Activated T-cell treated with anti-CD3 and anti-CD28 coated beads, Interleukin-2, amount 50 U/mL, for 24 hours (primary cell): ENCODE data around the gene PTX4.
"Not testable (repeated sequence)": the region's sequence is repeated elsewhere in the genome, so short reads cannot be mapped to it uniquely, and the experiment has no call there.

ENCODE experiments used
- DNase-seq: peaks from one replicate; pipeline ENCODE4 v3.0.0-alpha.2; 2020
- H3K27ac Mint-ChIP-seq: 2 replicates; pipeline ENCODE4 v1.8.0; 2020; ENCODE audit warnings: mild to moderate bottlenecking, mixed read lengths
- H3K27me3 Mint-ChIP-seq: 2 replicates; pipeline ENCODE4 v1.8.0; 2020; ENCODE audit warnings: mixed read lengths
- H3K36me3 Mint-ChIP-seq: 2 replicates; pipeline ENCODE4 v1.8.0; 2020; ENCODE audit warnings: low read depth, mixed read lengths
- H3K4me1 Mint-ChIP-seq: 2 replicates; pipeline ENCODE4 v1.8.0; 2020; ENCODE audit warnings: low read depth, mixed read lengths
- H3K4me3 Mint-ChIP-seq: 2 replicates; pipeline ENCODE4 v1.8.0; 2020; ENCODE audit warnings: mild to moderate bottlenecking, moderate library complexity, mixed read lengths
- H3K9me3 Mint-ChIP-seq: 2 replicates; pipeline ENCODE4 v1.8.0; 2020; ENCODE audit warnings: mixed read lengths

The PTX4 gene

GRCh38 chr16:1469693-1470201 is 19.0 kb downstream of the PTX4 start:
- H3K27ac Mint-ChIP-seq: peak overlapping the region; percentile 68
- DNase-seq: no peak
- no peak overlapping the region for H3K4me3 Mint-ChIP-seq
- peaks cover 35% of the 10 kb centered on the region for H3K4me1 Mint-ChIP-seq
- H3K36me3 Mint-ChIP-seq: peaks cover 4% of the 10 kb centered on the region
- no peaks in the 10 kb centered on the region for H3K9me3 Mint-ChIP-seq
- no peaks in the 10 kb centered on the region for H3K27me3 Mint-ChIP-seq

GRCh38 chr16:1469141-1469540 is 19.6 kb downstream of the PTX4 start:
- H3K4me3 Mint-ChIP-seq: not testable (repeated sequence)

GRCh38 chr16:1468426-1468810 is 20.3 kb downstream of the PTX4 start:
- Mint-ChIP-seq H3K27ac (no peak overlapping the region), H3K9me3 (no peaks in the 10 kb centered on the region), H3K4me1 (peaks cover 30% of the 10 kb centered on the region), H3K36me3 (peaks cover 11% of the 10 kb centered on the region), H3K4me3 (no peak overlapping the region), H3K27me3 (no peaks in the 10 kb centered on the region)
- DNase-seq: no peak

More at GRCh38 chr16:1469141-1469540, 19.6 kb downstream of the PTX4 start:
- H3K27ac Mint-ChIP-seq, DNase-seq, H3K9me3 Mint-ChIP-seq, H3K27me3 Mint-ChIP-seq, H3K36me3 Mint-ChIP-seq: not testable (repeated sequence)
- H3K4me1 Mint-ChIP-seq: peaks cover 34% of the 10 kb centered on the region

- H3K27me3 Mint-ChIP-seq: no peaks in the 10 kb centered on the region
- H3K4me3 Mint-ChIP-seq: no peak overlapping the region
- no peak overlapping the region for H3K27ac Mint-ChIP-seq
- H3K9me3 Mint-ChIP-seq: no peaks in the 10 kb centered on the region
- H3K36me3 Mint-ChIP-seq: peaks cover 19% of the 10 kb centered on the region
- DNase-seq: no peak
- peaks cover 21% of the 10 kb centered on the region for H3K4me1 Mint-ChIP-seq
These were observed 21.7 kb downstream of the PTX4 start for GRCh38 chr16:1466968-1467521.

GRCh38 chr16:1466054-1466453 is 22.7 kb downstream of the PTX4 start:
- no peak overlapping the region for H3K4me3 Mint-ChIP-seq
- no peaks in the 10 kb centered on the region for H3K27me3 Mint-ChIP-seq
- H3K36me3 Mint-ChIP-seq: peaks cover 23% of the 10 kb centered on the region
- H3K27ac Mint-ChIP-seq: no peak overlapping the region
- H3K9me3 Mint-ChIP-seq: no peaks in the 10 kb centered on the region
- peaks cover 12% of the 10 kb centered on the region for H3K4me1 Mint-ChIP-seq
- no peak for DNase-seq

GRCh38 chr16:1465567-1465915 is 23.2 kb downstream of the PTX4 start:
- H3K4me3 Mint-ChIP-seq: no peak overlapping the region
- no peaks in the 10 kb centered on the region for H3K27me3 Mint-ChIP-seq
- H3K36me3 Mint-ChIP-seq: peaks cover 28% of the 10 kb centered on the region
- no peak overlapping the region for H3K27ac Mint-ChIP-seq
- peaks cover 8% of the 10 kb centered on the region for H3K4me1 Mint-ChIP-seq
- DNase-seq: no peak
- H3K9me3 Mint-ChIP-seq: no peaks in the 10 kb centered on the region

- no peak for DNase-seq
- Mint-ChIP-seq H3K9me3 (no peaks in the 10 kb centered on the region), H3K4me3 (no peak overlapping the region), H3K4me1 (peaks cover 4% of the 10 kb centered on the region), H3K36me3 (peaks cover 33% of the 10 kb centered on the region), H3K27me3 (no peaks in the 10 kb centered on the region), H3K27ac (peak overlapping the region; percentile 37)
These were observed 23.7 kb downstream of the PTX4 start for GRCh38 chr16:1464894-1465566.

- Mint-ChIP-seq H3K9me3 (no peaks in the 10 kb centered on the region), H3K36me3 (peaks cover 36% of the 10 kb centered on the region), H3K4me3 (no peak overlapping the region)
These were observed 24.4 kb downstream of the PTX4 start for GRCh38 chr16:1464196-1464893.

GRCh38 chr16:1461146-1461545 is 27.6 kb downstream of the PTX4 start:
- Mint-ChIP-seq H3K27me3 (no peaks in the 10 kb centered on the region), H3K36me3 (peaks cover 49% of the 10 kb centered on the region), H3K9me3 (no peaks in the 10 kb centered on the region), H3K4me3 (no peak overlapping the region), H3K27ac (no peak overlapping the region), H3K4me1 (peaks cover 9% of the 10 kb centered on the region)
- no peak for DNase-seq

More at GRCh38 chr16:1464196-1464893, 24.4 kb downstream of the PTX4 start:
- Mint-ChIP-seq H3K27ac (no peak overlapping the region), H3K27me3 (no peaks in the 10 kb centered on the region), H3K4me1 (no peaks in the 10 kb centered on the region)
- DNase-seq: no peak

- H3K27ac Mint-ChIP-seq: no peak overlapping the region
- H3K27me3 Mint-ChIP-seq: no peaks in the 10 kb centered on the region
- H3K4me1 Mint-ChIP-seq: peaks cover 9% of the 10 kb centered on the region
- H3K4me3 Mint-ChIP-seq: no peak overlapping the region
- no peaks in the 10 kb centered on the region for H3K9me3 Mint-ChIP-seq
- no peak for DNase-seq
- peaks cover 52% of the 10 kb centered on the region for H3K36me3 Mint-ChIP-seq
These were observed 28.1 kb downstream of the PTX4 start for GRCh38 chr16:1460602-1461138.

GRCh38 chr16:1459967-1460366 is 28.8 kb downstream of the PTX4 start:
- H3K4me1 Mint-ChIP-seq: peaks cover 9% of the 10 kb centered on the region

GRCh38 chr16:1458977-1459341 is 29.8 kb downstream of the PTX4 start:
- Mint-ChIP-seq H3K36me3 (peaks cover 51% of the 10 kb centered on the region), H3K9me3 (no peaks in the 10 kb centered on the region), H3K27me3 (no peaks in the 10 kb centered on the region), H3K4me3 (no peak overlapping the region), H3K4me1 (peaks cover 9% of the 10 kb centered on the region), H3K27ac (peak overlapping the region; percentile 72)
- DNase-seq: no peak

More at GRCh38 chr16:1459967-1460366, 28.8 kb downstream of the PTX4 start:
- Mint-ChIP-seq H3K36me3 (peaks cover 51% of the 10 kb centered on the region), H3K4me3 (no peak overlapping the region), H3K27me3 (no peaks in the 10 kb centered on the region), H3K9me3 (no peaks in the 10 kb centered on the region), H3K27ac (no peak overlapping the region)
- no peak for DNase-seq

- H3K36me3 Mint-ChIP-seq: peaks cover 52% of the 10 kb centered on the region
- H3K27me3 Mint-ChIP-seq: no peaks in the 10 kb centered on the region
- no peaks in the 10 kb centered on the region for H3K9me3 Mint-ChIP-seq
- H3K27ac Mint-ChIP-seq: peak overlapping the region; percentile 72
- DNase-seq: peak; percentile 44
- H3K4me3 Mint-ChIP-seq: no peak overlapping the region
- H3K4me1 Mint-ChIP-seq: peaks cover 9% of the 10 kb centered on the region
These were observed 30.3 kb downstream of the PTX4 start for GRCh38 chr16:1458336-1458976.

- Mint-ChIP-seq H3K9me3 (no peaks in the 10 kb centered on the region), H3K36me3 (peaks cover 56% of the 10 kb centered on the region), H3K4me3 (no peak overlapping the region), H3K4me1 (peaks cover 9% of the 10 kb centered on the region), H3K27me3 (no peaks in the 10 kb centered on the region), H3K27ac (no peak overlapping the region)
- DNase-seq: no peak
These were observed 31.1 kb downstream of the PTX4 start for GRCh38 chr16:1457489-1458245.
